BE2C (cell line): Measurements from ENCODE around the gene ATOX1.

Experiments
- DNase-seq: peaks from one replicate; pipeline ENCODE4 v3.0.0-alpha.2; 2020
- H3K27me3 ChIP-seq: fragments of 250-450 bp; sonication (Bioruptor Pico); 2 replicates; pipeline ENCODE4 v1.5.1; 2020; ENCODE audit warnings: mild to moderate bottlenecking
- H3K36me3 ChIP-seq: fragments of 250-450 bp; sonication (Bioruptor Pico); 2 replicates; pipeline ENCODE4 v1.5.1; 2020; ENCODE audit warnings: mild to moderate bottlenecking
- H3K4me1 ChIP-seq: fragments of 250-450 bp; sonication (Bioruptor Pico); 2 replicates; pipeline ENCODE4 v1.5.1; 2020
- H3K4me3 ChIP-seq: 2 replicates; pipeline ENCODE4 v1.5.1; 2011; ENCODE audit warnings: low read depth, low read length
- H3K9me3 ChIP-seq: fragments of 250-450 bp; sonication (Bioruptor Pico); 2 replicates; pipeline ENCODE4 v1.5.1; 2020
- TF ChIP-seq, protein P1 (sequence below): IDR thresholded peaks from 2 replicates; pipeline ENCODE4 v1.5.1; 2012; ENCODE audit warnings: mild to moderate bottlenecking, low read depth, low read length

The ATOX1 gene

DNA sequence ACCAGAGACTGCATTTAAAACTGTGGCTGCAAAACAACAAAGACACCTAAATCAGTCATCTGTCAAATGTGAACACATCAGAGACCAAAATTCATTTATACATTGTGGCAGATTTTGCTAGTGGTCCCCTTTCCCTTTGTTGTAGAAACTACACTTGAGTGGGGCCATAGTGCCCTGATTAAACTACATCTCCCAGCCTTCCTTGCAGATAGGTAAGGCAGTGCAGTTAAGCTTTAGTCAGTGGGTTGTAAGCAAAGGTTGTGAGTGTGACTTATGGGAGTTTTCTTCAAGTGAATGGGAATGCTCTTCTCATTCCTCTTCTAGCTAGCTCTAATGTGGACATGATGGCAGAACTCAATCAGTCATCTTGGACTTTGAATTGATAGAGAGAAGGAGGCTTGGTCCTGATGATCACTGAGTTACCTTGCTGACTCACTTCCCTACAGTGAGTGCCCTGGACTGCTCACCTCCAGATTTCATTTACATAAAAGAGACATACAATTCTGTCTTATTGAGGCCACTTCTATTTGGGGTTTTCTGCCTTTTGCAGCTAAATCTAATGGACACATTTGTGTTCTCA is 36.5 kb downstream of the ATOX1 start:
- DNase-seq: no peak
- Histone ChIP-seq H3K27me3 (no peaks in the 10 kb centered on the region), H3K36me3 (no peaks in the 10 kb centered on the region), H3K9me3 (no peaks in the 10 kb centered on the region), H3K4me3 (no peak overlapping the region), H3K4me1 (no peaks in the 10 kb centered on the region)
- TF ChIP-seq, protein P1, sequence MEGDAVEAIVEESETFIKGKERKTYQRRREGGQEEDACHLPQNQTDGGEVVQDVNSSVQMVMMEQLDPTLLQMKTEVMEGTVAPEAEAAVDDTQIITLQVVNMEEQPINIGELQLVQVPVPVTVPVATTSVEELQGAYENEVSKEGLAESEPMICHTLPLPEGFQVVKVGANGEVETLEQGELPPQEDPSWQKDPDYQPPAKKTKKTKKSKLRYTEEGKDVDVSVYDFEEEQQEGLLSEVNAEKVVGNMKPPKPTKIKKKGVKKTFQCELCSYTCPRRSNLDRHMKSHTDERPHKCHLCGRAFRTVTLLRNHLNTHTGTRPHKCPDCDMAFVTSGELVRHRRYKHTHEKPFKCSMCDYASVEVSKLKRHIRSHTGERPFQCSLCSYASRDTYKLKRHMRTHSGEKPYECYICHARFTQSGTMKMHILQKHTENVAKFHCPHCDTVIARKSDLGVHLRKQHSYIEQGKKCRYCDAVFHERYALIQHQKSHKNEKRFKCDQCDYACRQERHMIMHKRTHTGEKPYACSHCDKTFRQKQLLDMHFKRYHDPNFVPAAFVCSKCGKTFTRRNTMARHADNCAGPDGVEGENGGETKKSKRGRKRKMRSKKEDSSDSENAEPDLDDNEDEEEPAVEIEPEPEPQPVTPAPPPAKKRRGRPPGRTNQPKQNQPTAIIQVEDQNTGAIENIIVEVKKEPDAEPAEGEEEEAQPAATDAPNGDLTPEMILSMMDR: no peak

DNA sequence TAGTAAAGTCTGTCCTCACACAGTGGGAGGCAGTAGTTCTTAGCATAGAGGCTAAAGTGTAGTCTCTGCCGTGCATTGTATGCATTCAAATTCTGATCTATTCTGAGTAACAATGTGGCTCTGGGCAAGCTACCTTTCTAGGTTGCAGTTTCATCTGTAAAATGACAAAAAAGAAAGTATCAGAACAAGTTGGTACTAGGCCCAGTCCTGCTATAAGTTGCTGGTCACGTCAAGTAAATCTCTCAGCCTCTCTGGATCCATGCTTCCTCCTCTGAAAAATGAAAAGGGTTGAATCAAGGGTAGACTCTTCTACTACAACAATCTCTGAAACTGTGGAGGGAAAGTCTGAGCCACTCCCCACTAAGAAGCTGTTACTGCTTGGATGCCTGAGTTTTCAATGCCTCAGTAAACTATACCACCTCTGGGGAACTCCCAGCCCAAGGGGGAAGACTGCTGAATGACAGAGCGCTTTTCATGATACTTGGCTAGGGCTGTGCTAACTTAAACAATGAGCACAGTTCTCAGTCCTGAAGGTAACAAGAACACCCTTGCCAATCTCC is 37.3 kb downstream of the ATOX1 start:
- H3K9me3 ChIP-seq: no peaks in the 10 kb centered on the region
- DNase-seq: no peak
- H3K4me3 ChIP-seq: no peak overlapping the region
- no peaks in the 10 kb centered on the region for H3K27me3 ChIP-seq
- H3K4me1 ChIP-seq: no peaks in the 10 kb centered on the region
- H3K36me3 ChIP-seq: no peaks in the 10 kb centered on the region
- TF ChIP-seq, protein P1: no peak

DNA sequence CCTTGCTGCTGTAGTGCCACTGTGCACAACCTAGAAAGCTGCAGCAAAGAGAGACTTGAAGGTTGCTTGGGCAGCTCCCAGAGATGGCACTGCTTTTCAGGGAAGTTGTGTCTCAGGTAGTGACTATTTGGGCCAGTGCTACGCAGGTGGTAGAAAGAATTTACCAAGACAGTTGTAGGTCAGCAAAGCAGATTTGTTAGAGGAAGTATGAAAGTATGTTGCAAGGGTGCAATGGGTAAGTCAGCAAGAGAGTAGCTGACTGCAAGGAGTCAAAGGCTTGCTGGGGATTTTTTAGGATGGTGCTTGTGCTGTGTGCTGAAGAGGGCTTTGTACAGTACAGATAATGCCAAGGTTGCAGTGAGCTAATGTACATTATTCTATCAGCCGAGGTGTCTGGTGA is 38.2 kb downstream of the ATOX1 start:
- Histone ChIP-seq H3K9me3 (no peaks in the 10 kb centered on the region), H3K4me1 (no peaks in the 10 kb centered on the region), H3K36me3 (no peaks in the 10 kb centered on the region), H3K27me3 (no peaks in the 10 kb centered on the region), H3K4me3 (no peak overlapping the region)
- TF ChIP-seq, protein P1: no peak
- DNase-seq: no peak

DNA sequence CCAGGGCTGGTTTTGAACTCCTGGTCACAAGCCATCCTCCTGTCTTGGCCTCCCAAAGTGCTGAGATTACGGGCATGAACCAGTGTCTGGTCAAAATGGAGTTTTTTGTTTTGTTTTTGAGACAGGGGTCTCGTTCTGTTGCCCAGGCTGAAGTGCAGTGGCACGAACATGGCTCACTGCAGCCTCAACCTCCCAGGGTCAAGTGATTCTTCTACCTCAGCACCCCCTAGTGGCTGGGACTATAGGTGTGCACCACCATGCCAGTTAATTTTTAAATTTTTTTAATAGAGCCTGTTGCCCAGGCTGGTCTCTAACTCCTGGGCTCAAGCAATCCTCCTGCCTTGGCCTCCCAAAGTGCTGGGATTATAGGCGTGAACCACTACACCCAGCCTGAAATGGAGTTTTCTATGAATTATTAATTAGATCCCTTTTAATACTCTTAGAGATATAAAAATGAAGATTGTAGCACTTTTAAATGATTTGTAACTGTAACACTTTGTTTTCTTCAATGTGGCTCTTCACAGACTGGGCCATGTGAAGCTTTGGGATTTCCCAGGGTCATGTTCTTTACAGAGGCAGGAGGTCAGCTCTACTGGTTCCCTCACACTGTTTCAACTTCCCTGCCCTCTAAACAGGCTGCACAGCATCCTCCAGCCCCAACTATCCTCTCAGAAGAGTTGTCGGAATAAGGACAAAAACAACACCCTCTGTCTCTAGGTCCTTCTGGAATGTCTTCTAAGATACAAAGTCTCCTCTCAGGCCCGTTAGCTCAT is 39.0 kb downstream of the ATOX1 start:
- Histone ChIP-seq H3K36me3 (no peaks in the 10 kb centered on the region), H3K4me1 (no peaks in the 10 kb centered on the region), H3K4me3 (no peak overlapping the region), H3K27me3 (no peaks in the 10 kb centered on the region), H3K9me3 (no peaks in the 10 kb centered on the region)
- TF ChIP-seq, protein P1: peak; percentile 65
- peak; percentile 55 for DNase-seq

DNA sequence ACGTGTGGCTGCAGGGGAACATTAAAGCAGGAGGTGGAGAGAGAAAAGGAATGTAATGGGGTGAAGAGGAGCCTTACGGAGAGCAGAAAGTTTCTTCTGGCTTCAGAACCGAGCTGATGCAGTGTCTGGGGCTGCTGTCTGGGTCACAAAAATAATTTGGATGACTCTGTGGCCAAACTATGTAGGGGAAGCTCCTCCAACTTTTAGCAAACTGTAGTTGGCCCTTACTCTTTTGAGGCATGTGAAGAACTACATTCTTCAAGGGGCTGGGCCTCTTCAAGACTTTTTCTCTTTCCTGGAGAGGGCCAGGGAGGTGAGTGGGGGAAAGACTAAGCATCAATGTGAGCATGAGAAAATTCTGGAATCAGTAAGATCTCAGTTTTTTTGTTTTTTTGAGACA is 39.8 kb downstream of the ATOX1 start:
- Histone ChIP-seq H3K27me3 (no peaks in the 10 kb centered on the region), H3K4me1 (no peaks in the 10 kb centered on the region), H3K36me3 (no peaks in the 10 kb centered on the region), H3K4me3 (no peak overlapping the region), H3K9me3 (no peaks in the 10 kb centered on the region)
- DNase-seq: no peak
- TF ChIP-seq, protein P1: no peak

DNA sequence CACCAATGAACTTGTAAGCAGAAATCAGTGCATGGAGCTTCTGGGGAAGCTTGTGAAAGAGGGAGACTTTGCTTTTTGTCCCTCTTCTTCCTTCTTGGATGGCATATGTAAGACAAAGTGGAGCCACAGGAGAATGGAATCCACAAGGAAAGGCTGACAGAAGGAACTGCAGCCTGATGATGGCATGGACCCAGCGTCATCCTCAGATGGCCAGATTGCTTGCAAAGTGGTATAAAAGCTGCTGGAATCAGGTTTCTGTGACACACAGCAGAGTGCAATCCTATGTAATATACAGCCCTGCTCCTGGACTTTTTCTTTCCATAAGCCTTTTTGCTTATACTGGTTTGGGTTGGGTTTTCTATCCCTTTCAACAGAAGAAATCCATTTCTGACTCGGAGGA is 40.3 kb downstream of the ATOX1 start:
- DNase-seq: no peak
- no peaks in the 10 kb centered on the region for H3K27me3 ChIP-seq
- TF ChIP-seq, protein P1: no peak
- H3K36me3 ChIP-seq: no peaks in the 10 kb centered on the region
- H3K9me3 ChIP-seq: no peaks in the 10 kb centered on the region
- no peak overlapping the region for H3K4me3 ChIP-seq
- no peaks in the 10 kb centered on the region for H3K4me1 ChIP-seq
